ENCODE results near the gene TATDN2. TPM values are rescaled to one million over a fixed set of nuclear protein-coding genes. Genes with fewer than 3 reads are reported as not detected.
A peak's percentile ranks its signal among the peaks of the same experiment; 100 is the strongest.

Gene TATDN2
- total and polyA plus RNA-seq, 9 of the 15 experiments (the other 6 are each of a cell fraction or from before 2014, with no cell fraction given), result 5.2 to 44.7 (median 25.8) TPM

- no peak for TF ChIP-seq SIX5 (IDR thresholded peaks at IDR 0.05; ENCODE audit: borderline replicate concordance in 1 of 2, insufficient read depth in 1 of 2, low read depth in 1 of 2, low read length in 2 of 2)
- TF ChIP-seq, protein P1, sequence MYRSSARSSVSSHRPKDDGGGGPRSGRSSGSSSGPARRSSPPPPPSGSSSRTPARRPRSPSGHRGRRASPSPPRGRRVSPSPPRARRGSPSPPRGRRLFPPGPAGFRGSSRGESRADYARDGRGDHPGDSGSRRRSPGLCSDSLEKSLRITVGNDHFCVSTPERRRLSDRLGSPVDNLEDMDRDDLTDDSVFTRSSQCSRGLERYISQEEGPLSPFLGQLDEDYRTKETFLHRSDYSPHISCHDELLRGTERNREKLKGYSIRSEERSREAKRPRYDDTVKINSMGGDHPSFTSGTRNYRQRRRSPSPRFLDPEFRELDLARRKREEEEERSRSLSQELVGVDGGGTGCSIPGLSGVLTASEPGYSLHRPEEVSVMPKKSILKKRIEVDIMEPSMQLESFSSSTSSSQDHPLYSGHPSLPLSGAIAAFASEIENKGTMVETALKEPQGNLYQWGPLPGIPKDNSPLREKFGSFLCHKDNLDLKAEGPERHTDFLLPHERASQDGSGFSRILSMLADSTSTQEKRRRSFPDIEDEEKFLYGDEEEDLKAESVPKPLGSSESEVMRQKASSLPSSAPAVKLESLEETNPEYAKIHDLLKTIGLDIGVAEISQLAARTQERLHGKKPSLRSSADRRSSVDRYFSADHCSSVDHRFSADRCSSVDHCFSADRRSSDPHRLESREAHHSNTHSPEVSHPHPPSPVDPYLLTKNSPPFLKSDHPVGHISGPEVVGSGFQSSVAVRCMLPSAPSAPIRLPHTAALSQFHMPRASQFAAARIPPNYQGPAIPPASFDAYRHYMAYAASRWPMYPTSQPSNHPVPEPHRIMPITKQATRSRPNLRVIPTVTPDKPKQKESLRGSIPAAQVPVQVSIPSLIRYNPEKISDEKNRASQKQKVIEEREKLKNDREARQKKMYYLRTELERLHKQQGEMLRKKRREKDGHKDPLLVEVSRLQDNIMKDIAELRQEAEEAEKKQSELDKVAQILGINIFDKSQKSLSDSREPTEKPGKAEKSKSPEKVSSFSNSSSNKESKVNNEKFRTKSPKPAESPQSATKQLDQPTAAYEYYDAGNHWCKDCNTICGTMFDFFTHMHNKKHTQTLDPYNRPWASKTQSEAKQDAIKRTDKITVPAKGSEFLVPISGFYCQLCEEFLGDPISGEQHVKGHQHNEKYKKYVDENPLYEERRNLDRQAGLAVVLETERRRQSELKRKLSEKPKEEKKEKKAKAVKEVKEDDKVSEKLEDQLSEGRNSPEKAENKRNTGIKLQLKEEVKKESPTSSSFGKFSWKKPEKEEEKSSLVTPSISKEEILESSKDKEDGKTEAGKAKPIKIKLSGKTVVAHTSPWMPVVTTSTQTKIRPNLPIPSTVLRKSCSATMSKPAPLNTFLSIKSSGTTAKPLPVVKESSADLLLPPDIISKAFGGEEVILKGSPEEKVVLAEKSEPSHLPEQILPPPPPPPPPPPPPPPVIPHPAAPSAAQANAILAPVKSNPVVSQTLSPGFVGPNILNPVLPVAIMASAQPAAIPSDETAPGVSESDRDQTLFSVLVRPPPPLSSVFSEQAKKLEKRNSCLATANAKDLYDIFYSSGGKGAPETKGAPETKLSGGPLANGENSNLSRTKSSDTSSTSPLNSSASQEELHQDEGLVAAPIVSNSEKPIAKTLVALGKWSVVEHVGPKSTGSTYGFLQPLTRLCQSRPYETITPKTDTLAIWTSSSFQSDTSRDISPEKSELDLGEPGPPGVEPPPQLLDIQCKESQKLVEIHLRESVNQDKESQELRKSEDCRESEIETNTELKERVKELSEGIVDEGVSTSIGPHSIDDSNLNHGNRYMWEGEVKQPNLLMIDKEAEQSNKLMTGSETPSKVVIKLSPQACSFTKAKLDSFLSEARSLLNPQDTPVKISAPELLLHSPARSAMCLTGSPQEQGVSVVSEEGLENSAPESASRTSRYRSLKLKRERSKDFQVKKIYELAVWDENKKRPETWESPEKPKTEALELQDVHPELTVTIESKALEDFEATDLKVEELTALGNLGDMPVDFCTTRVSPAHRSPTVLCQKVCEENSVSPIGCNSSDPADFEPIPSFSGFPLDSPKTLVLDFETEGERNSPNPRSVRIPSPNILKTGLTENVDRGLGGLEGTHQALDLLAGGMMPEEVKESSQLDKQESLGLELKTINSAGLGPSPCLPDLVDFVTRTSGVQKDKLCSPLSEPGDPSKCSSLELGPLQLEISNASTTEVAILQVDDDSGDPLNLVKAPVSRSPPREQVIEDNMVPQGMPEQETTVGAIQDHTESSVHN (IDR thresholded peaks at IDR 0.05; ENCODE audit: borderline replicate concordance in 1 of 2, low read depth in 1 of 2), result no peak
- TF ChIP-seq, protein P2, sequence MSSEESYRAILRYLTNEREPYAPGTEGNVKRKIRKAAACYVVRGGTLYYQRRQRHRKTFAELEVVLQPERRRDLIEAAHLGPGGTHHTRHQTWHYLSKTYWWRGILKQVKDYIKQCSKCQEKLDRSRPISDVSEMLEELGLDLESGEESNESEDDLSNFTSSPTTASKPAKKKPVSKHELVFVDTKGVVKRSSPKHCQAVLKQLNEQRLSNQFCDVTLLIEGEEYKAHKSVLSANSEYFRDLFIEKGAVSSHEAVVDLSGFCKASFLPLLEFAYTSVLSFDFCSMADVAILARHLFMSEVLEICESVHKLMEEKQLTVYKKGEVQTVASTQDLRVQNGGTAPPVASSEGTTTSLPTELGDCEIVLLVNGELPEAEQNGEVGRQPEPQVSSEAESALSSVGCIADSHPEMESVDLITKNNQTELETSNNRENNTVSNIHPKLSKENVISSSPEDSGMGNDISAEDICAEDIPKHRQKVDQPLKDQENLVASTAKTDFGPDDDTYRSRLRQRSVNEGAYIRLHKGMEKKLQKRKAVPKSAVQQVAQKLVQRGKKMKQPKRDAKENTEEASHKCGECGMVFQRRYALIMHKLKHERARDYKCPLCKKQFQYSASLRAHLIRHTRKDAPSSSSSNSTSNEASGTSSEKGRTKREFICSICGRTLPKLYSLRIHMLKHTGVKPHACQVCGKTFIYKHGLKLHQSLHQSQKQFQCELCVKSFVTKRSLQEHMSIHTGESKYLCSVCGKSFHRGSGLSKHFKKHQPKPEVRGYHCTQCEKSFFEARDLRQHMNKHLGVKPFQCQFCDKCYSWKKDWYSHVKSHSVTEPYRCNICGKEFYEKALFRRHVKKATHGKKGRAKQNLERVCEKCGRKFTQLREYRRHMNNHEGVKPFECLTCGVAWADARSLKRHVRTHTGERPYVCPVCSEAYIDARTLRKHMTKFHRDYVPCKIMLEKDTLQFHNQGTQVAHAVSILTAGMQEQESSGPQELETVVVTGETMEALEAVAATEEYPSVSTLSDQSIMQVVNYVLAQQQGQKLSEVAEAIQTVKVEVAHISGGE (CRISPR knock-in tag; IDR thresholded peaks at IDR 0.05), result 0 out of 6 replicates have a peak, but pooled peaks of 1 of the 3 experiments have one; percentile 32
- no peak for TF ChIP-seq NCOA4 (IDR thresholded peaks at IDR 0.05; ENCODE audit: partially characterized antibody)
- TF ChIP-seq USF1 (CRISPR knock-in tag; IDR thresholded peaks at IDR 0.05), result no peak
- peak; percentile 30; the same call in 1 of the 2 replicates for TF ChIP-seq CBFA2T3 (IDR thresholded peaks at IDR 0.05)
- TF ChIP-seq PTTG1 (tag; IDR thresholded peaks at IDR 0.05; ENCODE audit: low read depth), result no peak
- 0 out of 2 replicates have a peak, but pooled peaks have one; percentile 29 for TF ChIP-seq EGR1 (conservative IDR thresholded peaks at IDR 0.05)
- TF ChIP-seq TCF3 (CRISPR knock-in tag; IDR thresholded peaks at IDR 0.05), result peak; percentile 52
- no peak for TF ChIP-seq TCF7L2 (IDR thresholded peaks at IDR 0.05; ENCODE audit: low read depth, low read length)
These were observed 31.3 kb downstream of the TATDN2 start (continued) for GRCh38 chr3:10279384-10280176.

All from K562 (cell line).